Measurements from ENCODE around the gene TSPAN8.

Gene TSPAN8

DNA sequence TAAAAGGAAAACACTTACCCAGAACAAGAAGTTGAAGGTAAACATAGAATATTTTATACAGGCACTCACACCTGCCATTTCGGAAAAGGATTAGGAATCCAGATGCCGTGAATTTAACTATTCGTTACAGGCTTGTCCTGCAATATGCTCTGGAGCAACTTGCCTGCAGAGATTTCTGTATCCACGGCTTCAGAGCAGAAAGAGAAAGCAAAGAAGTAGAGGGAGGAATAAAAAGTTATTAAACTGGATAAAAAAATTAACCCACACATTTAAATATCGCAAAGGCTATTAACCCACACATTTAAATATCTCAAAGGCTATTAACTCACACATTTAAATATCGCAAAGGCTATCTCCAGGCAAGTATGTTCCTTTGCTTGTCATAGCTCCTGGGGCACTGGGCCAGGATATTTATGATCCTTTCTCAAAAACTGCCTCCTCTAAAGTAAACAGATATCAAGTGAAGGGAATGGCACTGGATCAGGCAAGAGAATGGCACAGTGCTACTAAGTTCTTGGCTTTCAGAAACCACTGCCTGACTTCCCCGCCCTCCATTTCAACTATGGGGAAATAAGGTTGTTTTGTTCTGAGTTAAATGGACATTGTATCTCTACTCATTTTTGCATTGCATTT, at the start of gene TSPAN8:
Gene TSPAN8 (minus strand): TSS at position 399 of the 633 bp plus-strand sequence. CDS start 321 bp downstream, at position 78.
- no peak within 1 kb of the TSS for H3K4me3 ChIP-seq (ENCODE audit: low read depth, low read length)

DNA sequence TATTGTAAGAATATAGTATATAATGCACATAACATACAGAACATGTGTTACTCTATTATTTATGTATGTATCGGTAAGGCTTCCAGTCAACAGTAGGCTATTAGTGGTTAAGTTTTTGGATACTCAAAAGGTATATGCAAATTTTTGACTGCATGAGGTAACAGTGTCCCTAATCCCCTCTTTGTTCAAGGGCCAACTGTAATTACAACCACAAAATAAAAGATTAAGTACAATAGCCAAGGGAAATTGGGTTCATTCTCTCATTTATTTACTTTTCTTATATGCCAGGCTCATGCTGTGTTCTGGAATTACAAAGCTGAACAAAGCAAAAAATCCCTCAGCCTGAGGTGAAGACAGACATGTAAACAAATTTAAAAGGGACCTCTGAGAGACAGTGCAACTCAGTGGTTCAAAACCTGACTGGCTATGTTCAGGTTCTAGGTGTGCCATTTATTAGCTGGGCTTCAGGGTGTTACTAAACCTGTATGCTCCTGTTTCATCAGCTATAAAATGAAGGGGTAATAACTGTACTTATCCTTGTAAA, 43.4 kb upstream of the TSPAN8 start:
- DNase-seq (ENCODE audit: low read depth): no peak
- no peak overlapping the region for H3K4me3 ChIP-seq (ENCODE audit: low read depth, low read length)
- in situ Hi-C loops (cut with HindIII; ENCODE audit: low sequenced_read_pairs): no loop called here
- no peak for TF ChIP-seq CTCF (IDR thresholded peaks at IDR 0.05; ENCODE audit: low read depth, low read length, missing control alignments)

More for the DNA sequence above, at the start of gene TSPAN8:
- TF ChIP-seq CTCF (IDR thresholded peaks at IDR 0.05; ENCODE audit: low read depth, low read length, missing control alignments): no peak
- in situ Hi-C loops (cut with HindIII; ENCODE audit: low sequenced_read_pairs): no loop called here
- no peak for DNase-seq (ENCODE audit: low read depth)

DNA sequence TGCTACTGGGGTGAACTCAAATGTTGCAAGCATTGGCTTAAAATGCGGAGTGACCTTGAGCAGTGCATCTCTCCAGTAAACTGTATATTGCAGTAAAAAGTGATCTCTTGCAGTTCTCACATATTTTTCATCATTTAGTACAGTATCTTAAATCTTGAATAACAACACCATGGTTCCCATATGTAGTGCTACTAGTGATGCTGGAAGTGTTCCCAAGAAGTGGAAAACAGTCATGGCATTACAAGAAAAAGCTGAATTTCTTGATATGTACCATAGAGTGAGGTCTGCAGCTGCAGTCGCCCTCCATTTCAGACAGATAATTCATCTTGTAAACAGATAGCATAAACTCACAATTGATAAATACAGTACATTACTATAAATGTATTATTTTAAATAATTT, 42.9 kb upstream of the TSPAN8 start:
- in situ Hi-C loops (cut with HindIII; ENCODE audit: low sequenced_read_pairs): no loop called here
- DNase-seq (ENCODE audit: low read depth): no peak
- no peak overlapping the region for H3K4me3 ChIP-seq (ENCODE audit: low read depth, low read length)
- TF ChIP-seq CTCF (IDR thresholded peaks at IDR 0.05; ENCODE audit: low read depth, low read length, missing control alignments): no peak

GRCh38 chr12:71197460-71197859, 39.7 kb upstream of the TSPAN8 start:
- no peak for TF ChIP-seq CTCF (IDR thresholded peaks at IDR 0.05; ENCODE audit: low read depth, low read length, missing control alignments)
- in situ Hi-C loops (cut with HindIII; ENCODE audit: low sequenced_read_pairs): no loop called here

DNA sequence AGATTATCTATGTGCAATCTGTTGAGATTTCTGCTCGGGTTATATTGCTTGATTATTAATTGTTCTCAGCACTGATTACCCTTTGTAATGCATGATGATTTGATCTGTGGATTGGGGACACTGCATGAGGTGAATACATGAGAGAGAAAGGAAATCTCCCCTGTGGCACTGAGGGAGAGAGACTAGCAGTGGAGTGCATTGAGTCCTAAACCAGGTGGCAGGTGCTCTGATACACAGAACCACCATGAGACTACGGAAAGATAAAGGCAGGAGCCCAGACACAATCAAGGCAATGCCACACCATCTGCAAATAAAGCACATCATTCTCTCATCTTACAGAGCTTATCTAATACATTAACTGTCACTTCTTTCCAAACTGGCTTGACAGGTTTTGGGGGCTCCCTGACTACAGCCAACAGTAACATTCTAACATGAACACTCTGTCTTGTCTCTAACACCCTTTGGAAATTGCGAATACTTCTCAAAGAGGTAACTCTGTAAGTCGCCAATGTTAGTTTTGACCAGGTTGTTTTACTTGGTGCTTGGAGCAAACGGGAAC, 37.6 kb upstream of the TSPAN8 start:
- in situ Hi-C loops (cut with HindIII; ENCODE audit: low sequenced_read_pairs): no loop called here

More at GRCh38 chr12:71197460-71197859, 39.7 kb upstream of the TSPAN8 start:
- H3K4me3 ChIP-seq (ENCODE audit: low read depth, low read length): no peak overlapping the region
- DNase-seq (ENCODE audit: low read depth): no peak

GRCh38 chr12:71194657-71195056, 36.9 kb upstream of the TSPAN8 start:
- DNase-seq (ENCODE audit: low read depth): no peak
- no peak for TF ChIP-seq CTCF (IDR thresholded peaks at IDR 0.05; ENCODE audit: low read depth, low read length, missing control alignments)
- H3K4me3 ChIP-seq (ENCODE audit: low read depth, low read length): no peak overlapping the region
- in situ Hi-C loops (cut with HindIII; ENCODE audit: low sequenced_read_pairs): no loop called here

More for the DNA sequence above, 37.6 kb upstream of the TSPAN8 start:
- no peak for TF ChIP-seq CTCF (IDR thresholded peaks at IDR 0.05; ENCODE audit: low read depth, low read length, missing control alignments)
- DNase-seq (ENCODE audit: low read depth): no peak
- no peak overlapping the region for H3K4me3 ChIP-seq (ENCODE audit: low read depth, low read length)
